Neural progenitor cell (in vitro differentiated cells): ENCODE results near the gene ANKRD50. TPM values are rescaled to one million over a fixed set of nuclear protein-coding genes. Genes with fewer than 3 reads are reported as not detected.

Experiments used
- DNase-seq: peaks from one replicate; pipeline ENCODE4 v3.0.0-alpha.2; 2016; ENCODE audit warnings: low spot score
- H2AFZ ChIP-seq: fragments of 200-600 bp; sonication (generic); replicated peaks from 2 replicates; pipeline ENCODE4 v1.6.1; 2016; ENCODE audit warnings: antibody characterized with exemption
- H3F3A ChIP-seq: fragments of 200-600 bp; sonication (generic); 2 replicates; pipeline ENCODE4 v1.6.1; 2016; ENCODE audit warnings: antibody characterized with exemption, low read depth
- H3K27ac ChIP-seq: fragments of 200-600 bp; sonication (generic); 2 replicates; pipeline ENCODE4 v1.5.1; 2016; ENCODE audit warnings: mild to moderate bottlenecking
- H3K27me3 ChIP-seq: fragments of 200-600 bp; sonication (generic); 2 replicates; pipeline ENCODE4 v1.6.1; 2016; ENCODE audit warnings: mild to moderate bottlenecking, moderate library complexity
- H3K36me3 ChIP-seq: fragments of 200-600 bp; sonication (generic); 2 replicates; pipeline ENCODE4 v1.5.1; 2016
- H3K4me1 ChIP-seq: fragments of 200-600 bp; sonication (generic); 2 replicates; pipeline ENCODE4 v1.6.1; 2016; ENCODE audit warnings: mixed run types
- H3K4me2 ChIP-seq: fragments of 200-600 bp; sonication (generic); 2 replicates; pipeline ENCODE4 v1.6.1; 2016
- H3K4me3 ChIP-seq: fragments of 200-600 bp; sonication (generic); 2 replicates; pipeline ENCODE4 v1.5.1; 2016
- H3K79me2 ChIP-seq: fragments of 200-600 bp; sonication (generic); 2 replicates; pipeline ENCODE4 v1.6.1; 2016; ENCODE audit warnings: low read depth
- H3K9ac ChIP-seq: fragments of 200-600 bp; sonication (generic); 2 replicates; pipeline ENCODE4 v1.6.1; 2016
- H3K9me3 ChIP-seq: fragments of 200-600 bp; sonication (generic); 2 replicates; pipeline ENCODE4 v1.5.1; 2016; ENCODE audit warnings: low read depth
- H4K20me1 ChIP-seq: fragments of 200-600 bp; sonication (generic); 2 replicates; pipeline ENCODE4 v1.6.1; 2016; ENCODE audit warnings: low read depth
- H3K27ac Mint-ChIP-seq: 3 replicates; pipeline ENCODE4 v1.8.0; 2021; ENCODE audit warnings: mixed read lengths
- H3K27me3 Mint-ChIP-seq: 2 replicates; pipeline ENCODE4 v1.8.0; 2022; ENCODE audit warnings: low read depth, mild to moderate bottlenecking, inconsistent platforms, moderate library complexity, mixed read lengths; ENCODE audit not compliant: insufficient read depth
- H3K36me3 Mint-ChIP-seq: 3 replicates; pipeline ENCODE4 v1.8.0; 2021; ENCODE audit warnings: mixed read lengths
- H3K4me1 Mint-ChIP-seq: 3 replicates; pipeline ENCODE4 v1.8.0; 2021; ENCODE audit warnings: mixed read lengths
- H3K4me3 Mint-ChIP-seq: 3 replicates; pipeline ENCODE4 v1.8.0; 2021; ENCODE audit warnings: mild to moderate bottlenecking, moderate library complexity, mixed read lengths
- H3K9me3 Mint-ChIP-seq: 3 replicates; pipeline ENCODE4 v1.8.0; 2020; ENCODE audit warnings: mixed read lengths
- EZH2 ChIP-seq: fragments of 200-600 bp; sonication (generic); IDR thresholded peaks from 2 replicates; pipeline ENCODE4 v1.6.1; 2017; ENCODE audit warnings: antibody characterized with exemption, mild to moderate bottlenecking, moderate library complexity
- EZH2phosphoT487 ChIP-seq: fragments of 200-600 bp; sonication (generic); IDR thresholded peaks from 2 replicates; pipeline ENCODE4 v1.6.1; 2017; ENCODE audit warnings: antibody characterized with exemption
- total RNA-seq: library from RNA; depleted of rRNA; stranded (reverse); fragments of >200 nt; gene quantifications from 2 replicates; pipeline ENCODE4 v1.2.3, GENCODE V29; 2015; ENCODE audit warnings: low replicate concordance
- TF ChIP-seq, protein P1 (sequence below): fragments of 200-600 bp; sonication (generic); IDR thresholded peaks from 2 replicates; pipeline ENCODE4 v1.5.1; 2017; ENCODE audit warnings: antibody characterized with exemption, mild to moderate bottlenecking

The ANKRD50 gene
- total RNA-seq, 1 donor from 2014 or later, result 47.5 TPM

DNA sequence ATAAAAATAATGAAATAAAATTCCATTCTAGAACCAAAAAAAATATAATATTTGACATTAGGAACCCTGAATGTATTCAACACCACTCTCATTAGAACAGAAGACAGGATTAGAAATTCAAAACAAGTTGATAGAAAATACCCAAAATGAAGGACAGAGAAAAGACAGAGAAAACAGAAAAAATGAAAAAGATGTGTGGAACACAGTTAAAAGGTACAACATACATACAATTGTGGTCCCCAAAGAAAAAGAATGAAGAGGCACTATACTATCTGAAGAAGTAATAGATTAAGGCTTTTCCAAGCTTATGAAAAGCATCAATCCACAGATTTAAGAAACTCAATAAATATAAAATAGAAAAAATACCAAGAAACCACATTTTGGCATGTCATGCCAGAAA is 16.4 kb downstream of the ANKRD50 start:
- no peaks in the 10 kb centered on the region for H3K27me3 ChIP-seq
- H3K4me3 ChIP-seq, result no peak overlapping the region
- H3K9ac ChIP-seq, result no peak overlapping the region
- Mint-ChIP-seq H3K27me3 (no peaks in the 10 kb centered on the region), H3K27ac (no peak overlapping the region), H3K4me1 (peaks cover 8% of the 10 kb centered on the region), H3K9me3 (peaks cover 59% of the 10 kb centered on the region), H3K36me3 (peaks cover 69% of the 10 kb centered on the region), H3K4me3 (no peak overlapping the region)
- H3K27ac ChIP-seq, result no peak overlapping the region
- H4K20me1 ChIP-seq, result no peaks in the 10 kb centered on the region
- H3K9me3 ChIP-seq, result peaks cover 4% of the 10 kb centered on the region
- no peak overlapping the region for H2AFZ ChIP-seq
- H3K4me2 ChIP-seq, result no peak overlapping the region
- no peaks in the 10 kb centered on the region for H3F3A ChIP-seq
- H3K79me2 ChIP-seq, result peaks cover 98% of the 10 kb centered on the region
- peaks cover 26% of the 10 kb centered on the region for H3K36me3 ChIP-seq
- H3K4me1 ChIP-seq, result peaks cover 17% of the 10 kb centered on the region
- TF ChIP-seq EZH2, result no peak
- TF ChIP-seq EZH2phosphoT487, result no peak
- TF ChIP-seq, protein P1, sequence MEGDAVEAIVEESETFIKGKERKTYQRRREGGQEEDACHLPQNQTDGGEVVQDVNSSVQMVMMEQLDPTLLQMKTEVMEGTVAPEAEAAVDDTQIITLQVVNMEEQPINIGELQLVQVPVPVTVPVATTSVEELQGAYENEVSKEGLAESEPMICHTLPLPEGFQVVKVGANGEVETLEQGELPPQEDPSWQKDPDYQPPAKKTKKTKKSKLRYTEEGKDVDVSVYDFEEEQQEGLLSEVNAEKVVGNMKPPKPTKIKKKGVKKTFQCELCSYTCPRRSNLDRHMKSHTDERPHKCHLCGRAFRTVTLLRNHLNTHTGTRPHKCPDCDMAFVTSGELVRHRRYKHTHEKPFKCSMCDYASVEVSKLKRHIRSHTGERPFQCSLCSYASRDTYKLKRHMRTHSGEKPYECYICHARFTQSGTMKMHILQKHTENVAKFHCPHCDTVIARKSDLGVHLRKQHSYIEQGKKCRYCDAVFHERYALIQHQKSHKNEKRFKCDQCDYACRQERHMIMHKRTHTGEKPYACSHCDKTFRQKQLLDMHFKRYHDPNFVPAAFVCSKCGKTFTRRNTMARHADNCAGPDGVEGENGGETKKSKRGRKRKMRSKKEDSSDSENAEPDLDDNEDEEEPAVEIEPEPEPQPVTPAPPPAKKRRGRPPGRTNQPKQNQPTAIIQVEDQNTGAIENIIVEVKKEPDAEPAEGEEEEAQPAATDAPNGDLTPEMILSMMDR, result no peak
- no peak for DNase-seq

DNA sequence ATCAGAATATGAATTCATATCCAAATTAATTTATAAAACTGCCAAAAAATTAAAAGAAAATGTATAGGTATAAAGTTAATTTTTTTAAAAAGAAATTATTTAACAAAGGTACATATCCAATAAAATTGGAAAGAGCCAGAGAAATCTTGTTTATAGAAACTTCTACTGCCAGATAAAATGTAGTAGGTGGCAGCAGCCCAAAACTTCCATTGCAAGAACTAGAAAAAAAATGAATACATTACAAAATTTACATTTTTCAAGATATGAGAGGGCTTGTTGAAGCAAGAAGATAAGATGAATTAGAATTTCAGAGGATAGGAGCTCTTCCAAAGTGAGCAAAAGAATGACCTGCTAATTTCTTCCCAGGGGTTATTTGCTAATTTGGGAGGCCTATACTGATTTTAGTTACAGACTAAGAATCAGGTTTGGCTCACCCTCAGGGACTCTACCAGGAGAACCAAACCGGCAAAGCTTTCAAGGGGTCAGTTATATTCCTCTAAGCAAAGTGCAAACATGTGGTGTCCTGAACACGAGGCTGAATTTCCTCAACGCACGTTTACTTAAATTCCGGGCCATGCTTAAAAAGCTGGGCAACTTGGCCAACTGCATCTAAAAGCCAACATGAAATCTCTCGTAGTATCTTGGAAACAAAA is 17.5 kb downstream of the ANKRD50 start:
- Histone ChIP-seq H3K4me1 (peaks cover 17% of the 10 kb centered on the region), H3K36me3 (peaks cover 28% of the 10 kb centered on the region), H3K4me3 (no peak overlapping the region), H3K79me2 (peaks cover 97% of the 10 kb centered on the region), H3K27me3 (no peaks in the 10 kb centered on the region), H3F3A (no peaks in the 10 kb centered on the region), H3K4me2 (no peak overlapping the region), H2AFZ (no peak overlapping the region), H4K20me1 (no peaks in the 10 kb centered on the region), H3K9ac (no peak overlapping the region), H3K27ac (no peak overlapping the region), H3K9me3 (peaks cover 4% of the 10 kb centered on the region)
- DNase-seq, result no peak
- Mint-ChIP-seq H3K4me3 (no peak overlapping the region), H3K27me3 (no peaks in the 10 kb centered on the region), H3K9me3 (peaks cover 57% of the 10 kb centered on the region), H3K36me3 (peaks cover 66% of the 10 kb centered on the region), H3K27ac (no peak overlapping the region), H3K4me1 (peaks cover 8% of the 10 kb centered on the region)
- TF ChIP-seq EZH2 (no peak), EZH2phosphoT487 (no peak)
- TF ChIP-seq, protein P1, result no peak

DNA sequence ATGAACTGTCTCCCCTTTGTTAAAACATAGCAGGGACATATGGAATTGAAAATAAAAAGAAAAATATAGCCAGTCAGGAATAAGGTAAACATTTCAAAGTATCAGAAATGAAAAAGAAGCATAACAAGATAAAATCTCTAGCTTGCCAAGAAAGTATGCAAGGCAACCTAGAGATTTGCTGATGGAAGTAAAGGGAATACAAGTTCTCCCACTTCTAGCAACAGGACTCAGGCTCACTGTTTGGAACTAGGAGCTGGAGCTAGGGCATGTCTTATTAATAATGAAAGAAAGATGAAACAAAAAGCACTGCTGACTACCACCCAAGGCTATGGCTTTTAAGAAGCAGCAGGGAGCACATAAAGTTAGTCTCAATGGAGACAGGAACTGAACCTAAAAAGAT is 18.2 kb downstream of the ANKRD50 start:
- no peaks in the 10 kb centered on the region for H3K27me3 ChIP-seq

More for the DNA sequence above, 18.2 kb downstream of the ANKRD50 start:
- H4K20me1 ChIP-seq, result no peaks in the 10 kb centered on the region
- TF ChIP-seq EZH2 (no peak), EZH2phosphoT487 (no peak)
- TF ChIP-seq, protein P1, result no peak
- H3K9ac ChIP-seq, result no peak overlapping the region
- H3K36me3 ChIP-seq, result peaks cover 29% of the 10 kb centered on the region
- peaks cover 8% of the 10 kb centered on the region for H3K4me1 Mint-ChIP-seq
- no peak overlapping the region for H3K4me2 ChIP-seq
- no peak overlapping the region for H3K27ac ChIP-seq
- DNase-seq, result no peak
- peaks cover 17% of the 10 kb centered on the region for H3K4me1 ChIP-seq
- H3K36me3 Mint-ChIP-seq, result peaks cover 70% of the 10 kb centered on the region
- H3K4me3 ChIP-seq, result no peak overlapping the region
- H3F3A ChIP-seq, result no peaks in the 10 kb centered on the region
- no peaks in the 10 kb centered on the region for H3K27me3 Mint-ChIP-seq
- H3K9me3 Mint-ChIP-seq, result peaks cover 53% of the 10 kb centered on the region
- no peak overlapping the region for H2AFZ ChIP-seq
- H3K4me3 Mint-ChIP-seq, result no peak overlapping the region
- H3K9me3 ChIP-seq, result peaks cover 4% of the 10 kb centered on the region
- no peak overlapping the region for H3K27ac Mint-ChIP-seq
- H3K79me2 ChIP-seq, result peaks cover 97% of the 10 kb centered on the region
